Measurements from ENCODE around the gene IQCK. TPM values are rescaled to one million over a fixed set of nuclear protein-coding genes. Genes with fewer than 3 reads are reported as not detected.
A peak's percentile ranks its signal among the peaks of the same experiment; 100 is the strongest.
"Not testable (repeated sequence)": the region's sequence is repeated elsewhere in the genome, so short reads cannot be mapped to it uniquely, and the experiment has no call there.

The IQCK gene
- total and polyA plus RNA-seq, 5 donors from 2014 or later: 0.23 to 1.8 (median 1.6) TPM

DNA sequence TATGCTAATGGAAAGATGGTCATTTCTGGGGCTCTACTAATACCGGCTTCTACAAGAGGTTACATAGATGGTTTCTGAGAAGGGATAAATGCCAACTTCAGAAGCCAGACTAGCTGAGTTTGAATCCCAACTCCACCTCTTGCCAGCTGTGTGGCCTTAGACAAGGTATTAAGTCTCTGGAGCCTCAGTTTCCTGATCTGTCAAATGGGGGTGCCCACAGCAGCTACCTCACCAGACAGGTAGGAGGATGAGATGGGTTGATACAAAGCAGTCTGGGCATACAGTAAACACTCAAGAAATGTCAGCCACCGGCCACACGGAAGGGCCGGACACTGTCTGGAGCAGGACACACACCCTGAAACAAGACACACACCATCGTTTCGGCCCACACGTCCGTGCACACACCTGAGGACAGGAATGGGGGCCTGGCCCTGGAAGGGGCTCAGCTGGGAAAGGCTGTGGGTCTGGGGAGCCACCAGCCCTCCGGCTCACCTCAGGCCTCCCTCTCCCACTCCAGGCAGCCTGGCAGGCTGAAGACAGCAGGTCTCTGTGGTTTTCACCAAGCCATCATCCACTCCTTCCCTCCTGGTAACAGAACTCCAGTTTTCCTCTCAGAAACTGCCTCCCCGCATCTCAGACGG is 5.5 kb upstream of the IQCK start:
- DNase-seq (no peak), ATAC-seq (ENCODE audit: low read depth in 2 of 2) (no peak)
- H3K36me3 Mint-ChIP-seq: peaks cover 36% of the 10 kb centered on the region
- Histone ChIP-seq H3K4me3 (ENCODE audit: low read depth, low read length) (no peak overlapping the region), H3K9me3 (ENCODE audit: control insufficient read depth in 2 of 2, low read length in 2 of 2) (no peaks in the 10 kb centered on the region), H3K27me3 (ENCODE audit: control insufficient read depth, insufficient read depth, low read length) (no peaks in the 10 kb centered on the region), H3K4me1 (ENCODE audit: control insufficient read depth, insufficient read depth, low read length, poor library complexity, severe bottlenecking) (peaks cover 8% of the 10 kb centered on the region), H3K36me3 (ENCODE audit: control insufficient read depth, insufficient read depth, low read length) (peaks cover 24% of the 10 kb centered on the region), H3K27ac (ENCODE audit: insufficient read depth, low read length, poor library complexity, severe bottlenecking) (no peak overlapping the region)
- no peaks in the 10 kb centered on the region for H3K27me3 Mint-ChIP-seq
- peaks cover 13 to 38% (median 30%) of the 10 kb centered on the region in 4 donors for H3K4me1 Mint-ChIP-seq
- H3K27ac Mint-ChIP-seq: peak overlapping the region in 1 of 3 donors; percentile 56
- no peak overlapping the region for H3K4me3 Mint-ChIP-seq
- no peaks in the 10 kb centered on the region for H3K9me3 Mint-ChIP-seq

GRCh38 chr16:19713697-19714096 is 4.4 kb upstream of the IQCK start:
- peak overlapping the region in 1 of 3 donors; percentile 86 for H3K27ac Mint-ChIP-seq
- no peaks in the 10 kb centered on the region for H3K9me3 Mint-ChIP-seq
- H3K27me3 ChIP-seq (ENCODE audit: control insufficient read depth, insufficient read depth, low read length): no peaks in the 10 kb centered on the region
- ATAC-seq (ENCODE audit: low read depth in 2 of 2): no peak
- H3K36me3 ChIP-seq (ENCODE audit: control insufficient read depth, insufficient read depth, low read length): peaks cover 24% of the 10 kb centered on the region
- H3K4me1 Mint-ChIP-seq: peaks cover 14 to 42% (median 32%) of the 10 kb centered on the region in 4 donors
- H3K4me3 ChIP-seq (ENCODE audit: low read depth, low read length): no peak overlapping the region
- no peak overlapping the region for H3K27ac ChIP-seq (ENCODE audit: insufficient read depth, low read length, poor library complexity, severe bottlenecking)
- H3K36me3 Mint-ChIP-seq: peaks cover 36% of the 10 kb centered on the region
- no peaks in the 10 kb centered on the region for H3K9me3 ChIP-seq (ENCODE audit: control insufficient read depth in 2 of 2, low read length in 2 of 2)
- H3K27me3 Mint-ChIP-seq: no peaks in the 10 kb centered on the region
- DNase-seq: no peak
- H3K4me3 Mint-ChIP-seq: peak overlapping the region in 2 of 4 donors; percentile 27 to 29
- H3K4me1 ChIP-seq (ENCODE audit: control insufficient read depth, insufficient read depth, low read length, poor library complexity, severe bottlenecking): peaks cover 14% of the 10 kb centered on the region

DNA sequence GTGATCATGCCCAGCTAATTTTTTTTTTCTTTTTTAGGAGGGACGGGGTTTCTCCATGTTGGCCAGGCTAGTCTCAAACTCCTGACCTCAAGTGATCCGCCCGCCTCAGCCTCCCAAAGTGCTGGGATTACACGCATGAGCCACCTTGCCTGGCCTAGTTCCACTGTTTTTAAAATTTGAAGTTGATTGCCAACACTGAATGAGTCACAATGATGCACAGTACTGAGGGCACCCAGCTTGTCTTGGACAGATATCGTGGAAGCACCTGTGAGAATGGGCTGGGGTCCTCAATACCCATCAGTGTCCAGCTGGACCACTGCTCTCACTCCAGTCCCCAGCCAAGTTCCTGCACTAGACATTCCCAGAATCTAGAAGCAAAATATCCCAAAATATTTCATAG is 2.5 kb upstream of the IQCK start:
- no peaks in the 10 kb centered on the region for H3K9me3 ChIP-seq (ENCODE audit: control insufficient read depth in 2 of 2, low read length in 2 of 2)
- Mint-ChIP-seq H3K9me3 (no peaks in the 10 kb centered on the region), H3K27me3 (no peaks in the 10 kb centered on the region), H3K4me3 (peak overlapping the region in 2 of 4 donors; percentile 9 to 98), H3K36me3 (peaks cover 25% of the 10 kb centered on the region), H3K27ac (no peak overlapping the region), H3K4me1 (peaks cover 14 to 46% (median 29%) of the 10 kb centered on the region in 4 donors)
- H3K4me1 ChIP-seq (ENCODE audit: control insufficient read depth, insufficient read depth, low read length, poor library complexity, severe bottlenecking): peaks cover 20% of the 10 kb centered on the region
- no peak overlapping the region for H3K27ac ChIP-seq (ENCODE audit: insufficient read depth, low read length, poor library complexity, severe bottlenecking)
- no peaks in the 10 kb centered on the region for H3K27me3 ChIP-seq (ENCODE audit: control insufficient read depth, insufficient read depth, low read length)
- no peak for ATAC-seq (ENCODE audit: low read depth in 2 of 2)
- H3K36me3 ChIP-seq (ENCODE audit: control insufficient read depth, insufficient read depth, low read length): peaks cover 12% of the 10 kb centered on the region
- H3K4me3 ChIP-seq (ENCODE audit: low read depth, low read length): no peak overlapping the region
- DNase-seq: no peak

- H3K27ac ChIP-seq (ENCODE audit: insufficient read depth, low read length, poor library complexity, severe bottlenecking): no peak overlapping the region
- peaks cover 16 to 46% (median 29%) of the 10 kb centered on the region in 4 donors for H3K4me1 Mint-ChIP-seq
- H3K36me3 ChIP-seq (ENCODE audit: control insufficient read depth, insufficient read depth, low read length): peaks cover 8% of the 10 kb centered on the region
- no peaks in the 10 kb centered on the region for H3K27me3 Mint-ChIP-seq
- no peak overlapping the region for H3K27ac Mint-ChIP-seq
- H3K27me3 ChIP-seq (ENCODE audit: control insufficient read depth, insufficient read depth, low read length): no peaks in the 10 kb centered on the region
- peaks cover 25% of the 10 kb centered on the region for H3K36me3 Mint-ChIP-seq
- no peak for ATAC-seq (ENCODE audit: low read depth in 2 of 2)
- peak overlapping the region; percentile 27 for H3K4me3 ChIP-seq (ENCODE audit: low read depth, low read length)
- DNase-seq: no peak
- H3K4me3 Mint-ChIP-seq: peak overlapping the region; percentile 79 to 98 (median 92)
- no peaks in the 10 kb centered on the region for H3K9me3 Mint-ChIP-seq
- H3K9me3 ChIP-seq (ENCODE audit: control insufficient read depth in 2 of 2, low read length in 2 of 2): no peaks in the 10 kb centered on the region
- H3K4me1 ChIP-seq (ENCODE audit: control insufficient read depth, insufficient read depth, low read length, poor library complexity, severe bottlenecking): peaks cover 20% of the 10 kb centered on the region
Measured at GRCh38 chr16:19716183-19716582, 1.9 kb upstream of the IQCK start.

DNA sequence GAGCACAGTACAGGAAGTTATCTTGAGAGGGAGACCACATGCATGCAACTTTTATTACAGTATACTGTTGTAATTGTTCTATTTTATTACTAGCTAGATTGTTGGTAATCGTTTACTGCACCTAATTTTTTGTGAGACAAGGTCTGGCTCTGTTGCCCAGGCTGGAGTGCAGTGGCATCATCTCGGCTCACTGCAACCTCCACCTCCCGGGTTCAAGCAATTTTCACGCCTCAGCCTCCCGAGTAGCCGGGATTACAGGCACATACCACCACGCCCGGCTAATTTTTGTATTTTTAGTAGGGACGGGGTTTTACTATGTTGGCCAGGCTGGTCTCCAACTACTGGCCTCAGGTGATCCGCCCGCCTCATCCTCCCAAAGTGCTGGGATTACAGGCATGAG is 1.3 kb upstream of the IQCK start:
- Mint-ChIP-seq H3K4me3 (peak overlapping the region; percentile 90 to 98 (median 94)), H3K36me3 (peaks cover 20% of the 10 kb centered on the region), H3K4me1 (peaks cover 19 to 43% (median 28%) of the 10 kb centered on the region in 4 donors)
- Histone ChIP-seq H3K4me3 (ENCODE audit: low read depth, low read length) (peak overlapping the region; percentile 85), H3K4me1 (ENCODE audit: control insufficient read depth, insufficient read depth, low read length, poor library complexity, severe bottlenecking) (peaks cover 20% of the 10 kb centered on the region)
- H3K36me3 ChIP-seq (ENCODE audit: control insufficient read depth, insufficient read depth, low read length); H3K27me3 Mint-ChIP-seq; H3K27me3 ChIP-seq (ENCODE audit: control insufficient read depth, insufficient read depth, low read length); H3K27ac ChIP-seq (ENCODE audit: insufficient read depth, low read length, poor library complexity, severe bottlenecking); H3K9me3 Mint-ChIP-seq; ATAC-seq (ENCODE audit: low read depth in 2 of 2); H3K27ac Mint-ChIP-seq; DNase-seq; H3K9me3 ChIP-seq (ENCODE audit: control insufficient read depth in 2 of 2, low read length in 2 of 2): not testable (repeated sequence)

DNA sequence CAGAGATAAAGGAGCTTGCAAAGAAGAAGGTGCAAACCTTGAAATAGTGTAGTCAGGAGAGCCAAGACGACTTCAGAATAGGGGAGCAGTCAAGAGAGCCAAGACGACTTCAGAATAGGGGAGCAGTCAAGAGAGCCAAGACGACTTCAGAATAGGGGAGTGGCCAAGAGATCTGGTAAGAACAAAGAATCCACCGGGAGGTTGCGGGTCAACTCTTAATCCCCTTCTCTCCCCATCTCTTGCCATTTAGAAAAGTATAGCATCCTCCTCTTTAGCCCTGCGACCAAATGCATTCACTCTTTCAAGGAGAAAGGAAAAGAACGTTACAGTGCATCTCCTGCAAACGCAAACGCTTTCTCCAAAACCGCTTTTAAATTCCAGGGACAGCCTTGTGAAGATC is 757 bp upstream of the IQCK start:
- peaks cover 19 to 43% (median 27%) of the 10 kb centered on the region in 4 donors for H3K4me1 Mint-ChIP-seq
- H3K27ac ChIP-seq (ENCODE audit: insufficient read depth, low read length, poor library complexity, severe bottlenecking): peak overlapping the region; percentile 67
- peak overlapping the region; percentile 85 for H3K4me3 ChIP-seq (ENCODE audit: low read depth, low read length)
- H3K27me3 ChIP-seq (ENCODE audit: control insufficient read depth, insufficient read depth, low read length): no peaks in the 10 kb centered on the region
- H3K36me3 ChIP-seq (ENCODE audit: control insufficient read depth, insufficient read depth, low read length): peaks cover 7% of the 10 kb centered on the region
- ATAC-seq (ENCODE audit: low read depth in 2 of 2): no peak
- H3K27ac Mint-ChIP-seq: peak overlapping the region; percentile 68 to 93 (median 81)
- no peaks in the 10 kb centered on the region for H3K9me3 ChIP-seq (ENCODE audit: control insufficient read depth in 2 of 2, low read length in 2 of 2)
- peak in 1 of 3 donors; percentile 26 for DNase-seq
- H3K4me1 ChIP-seq (ENCODE audit: control insufficient read depth, insufficient read depth, low read length, poor library complexity, severe bottlenecking): peaks cover 20% of the 10 kb centered on the region
- no peaks in the 10 kb centered on the region for H3K9me3 Mint-ChIP-seq
- H3K27me3 Mint-ChIP-seq: no peaks in the 10 kb centered on the region
- peaks cover 17% of the 10 kb centered on the region for H3K36me3 Mint-ChIP-seq
- peak overlapping the region; percentile 90 to 98 (median 94) for H3K4me3 Mint-ChIP-seq

DNA sequence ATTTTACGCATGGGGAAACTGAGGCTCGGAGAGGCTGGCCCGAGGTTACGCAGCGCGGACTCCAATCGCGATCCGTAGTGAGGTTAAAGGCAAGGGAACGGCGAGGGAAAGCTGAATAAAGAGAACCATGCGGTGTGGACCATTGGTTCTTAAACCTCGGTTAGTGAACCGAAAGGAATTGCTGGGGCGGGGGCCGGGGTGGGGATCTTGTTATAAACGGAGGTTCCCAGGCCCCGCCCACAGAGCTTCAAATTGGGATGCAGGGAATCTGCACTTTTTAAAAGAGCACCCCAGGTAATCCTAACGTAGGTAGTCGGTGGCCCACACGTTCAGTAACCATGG is 524 bp downstream of the IQCK start:
- Mint-ChIP-seq H3K27ac (no peak overlapping the region), H3K36me3 (peaks cover 13% of the 10 kb centered on the region), H3K9me3 (no peaks in the 10 kb centered on the region), H3K27me3 (no peaks in the 10 kb centered on the region), H3K4me3 (peak overlapping the region; percentile 71 to 98 (median 92)), H3K4me1 (peaks cover 19 to 43% (median 27%) of the 10 kb centered on the region in 4 donors)
- H3K4me3 ChIP-seq (ENCODE audit: low read depth, low read length): peak overlapping the region; percentile 73
- H3K9me3 ChIP-seq (ENCODE audit: control insufficient read depth in 2 of 2, low read length in 2 of 2): no peaks in the 10 kb centered on the region
- H3K36me3 ChIP-seq (ENCODE audit: control insufficient read depth, insufficient read depth, low read length): peaks cover 7% of the 10 kb centered on the region
- DNase-seq (peak in 1 of 3 donors; percentile 16), ATAC-seq (ENCODE audit: low read depth in 2 of 2) (no peak)
- H3K27ac ChIP-seq (ENCODE audit: insufficient read depth, low read length, poor library complexity, severe bottlenecking): peak overlapping the region; percentile 67
- H3K27me3 ChIP-seq (ENCODE audit: control insufficient read depth, insufficient read depth, low read length): no peaks in the 10 kb centered on the region
- H3K4me1 ChIP-seq (ENCODE audit: control insufficient read depth, insufficient read depth, low read length, poor library complexity, severe bottlenecking): peaks cover 20% of the 10 kb centered on the region
